ENCODE results near the gene RAB3IL1. TPM values are rescaled to one million over a fixed set of nuclear protein-coding genes. Genes with fewer than 3 reads are reported as not detected.

Gene RAB3IL1
- total RNA-seq, 1 donor from 2014 or later, result 9.5 TPM

DNA sequence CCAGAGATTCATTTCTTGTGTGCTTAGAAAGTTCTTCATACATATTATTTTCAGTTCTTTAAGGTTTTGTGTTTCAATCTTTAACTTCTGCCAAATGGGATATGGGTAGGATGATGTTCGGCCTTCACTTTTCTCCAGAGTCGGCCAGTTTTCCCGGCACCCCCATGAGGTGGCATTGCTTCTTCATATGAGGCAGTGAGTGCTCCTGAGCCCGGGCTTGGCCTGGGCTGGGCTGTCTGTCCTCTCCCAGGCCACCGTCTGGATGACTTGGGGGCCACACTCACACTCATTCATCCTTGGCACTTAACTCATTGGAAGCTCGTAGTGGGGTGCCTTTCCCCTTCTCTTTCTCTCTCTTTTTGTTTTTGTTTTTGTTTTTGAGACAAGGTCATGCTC is 65.5 kb downstream of the RAB3IL1 start:
- TF ChIP-seq, protein P1, sequence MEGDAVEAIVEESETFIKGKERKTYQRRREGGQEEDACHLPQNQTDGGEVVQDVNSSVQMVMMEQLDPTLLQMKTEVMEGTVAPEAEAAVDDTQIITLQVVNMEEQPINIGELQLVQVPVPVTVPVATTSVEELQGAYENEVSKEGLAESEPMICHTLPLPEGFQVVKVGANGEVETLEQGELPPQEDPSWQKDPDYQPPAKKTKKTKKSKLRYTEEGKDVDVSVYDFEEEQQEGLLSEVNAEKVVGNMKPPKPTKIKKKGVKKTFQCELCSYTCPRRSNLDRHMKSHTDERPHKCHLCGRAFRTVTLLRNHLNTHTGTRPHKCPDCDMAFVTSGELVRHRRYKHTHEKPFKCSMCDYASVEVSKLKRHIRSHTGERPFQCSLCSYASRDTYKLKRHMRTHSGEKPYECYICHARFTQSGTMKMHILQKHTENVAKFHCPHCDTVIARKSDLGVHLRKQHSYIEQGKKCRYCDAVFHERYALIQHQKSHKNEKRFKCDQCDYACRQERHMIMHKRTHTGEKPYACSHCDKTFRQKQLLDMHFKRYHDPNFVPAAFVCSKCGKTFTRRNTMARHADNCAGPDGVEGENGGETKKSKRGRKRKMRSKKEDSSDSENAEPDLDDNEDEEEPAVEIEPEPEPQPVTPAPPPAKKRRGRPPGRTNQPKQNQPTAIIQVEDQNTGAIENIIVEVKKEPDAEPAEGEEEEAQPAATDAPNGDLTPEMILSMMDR (IDR thresholded peaks at IDR 0.05; ENCODE audit: borderline replicate concordance), result no peak
- no peak for DNase-seq
- intact Hi-C loops (cut with micrococcal nuclease), result no loop called here
- Histone ChIP-seq H3K27me3 (ENCODE audit: low read depth) (no peaks in the 10 kb centered on the region), H3K4me1 (peaks cover 34% of the 10 kb centered on the region), H3K27ac (replicated peaks) (peak overlapping the region; percentile 78), H3K9me3 (replicated peaks) (no peaks in the 10 kb centered on the region), H3K4me3 (no peak overlapping the region), H3K36me3 (peaks cover 18% of the 10 kb centered on the region)

DNA sequence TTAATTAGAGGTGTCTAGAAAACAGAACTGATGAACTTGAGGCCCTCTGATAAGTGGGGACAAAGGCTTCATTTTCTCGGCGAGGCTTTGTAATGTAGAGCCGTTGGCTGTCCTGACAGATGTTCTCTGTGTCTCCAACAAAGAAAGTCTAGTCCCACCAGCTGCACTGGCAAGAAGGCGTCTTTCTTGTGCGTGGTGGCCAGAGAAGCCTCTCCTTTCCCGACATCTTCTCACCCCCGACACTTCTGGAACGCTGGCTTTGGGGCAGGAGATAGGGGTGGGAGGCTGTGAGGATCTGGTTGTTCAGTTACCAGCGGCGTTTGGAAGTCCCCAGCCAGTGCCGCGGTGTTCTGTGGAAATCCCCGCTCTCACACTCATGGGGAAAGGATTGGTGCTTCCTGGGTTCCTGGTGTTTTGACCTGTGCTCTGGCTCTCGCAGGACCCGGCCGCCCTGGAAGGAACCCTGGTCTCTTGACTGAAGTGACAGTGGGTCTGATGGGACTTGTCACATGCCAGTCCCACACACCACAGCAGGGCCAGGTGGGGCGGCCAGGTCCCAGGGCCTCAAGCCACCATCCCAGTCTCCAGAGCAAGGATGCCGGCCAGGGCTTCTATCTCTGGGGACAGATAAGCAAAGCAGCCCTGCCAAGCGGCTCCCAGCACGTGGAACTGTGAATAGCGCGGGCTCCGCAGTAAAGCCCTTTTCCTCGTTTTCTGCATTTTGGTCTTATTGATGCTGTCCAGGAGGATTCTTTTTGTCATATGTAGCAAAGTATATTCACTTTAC is 66.1 kb downstream of the RAB3IL1 start:
- H3K9me3 ChIP-seq (replicated peaks), result no peaks in the 10 kb centered on the region
- TF ChIP-seq, protein P1 (IDR thresholded peaks at IDR 0.05; ENCODE audit: borderline replicate concordance), result no peak
- peak overlapping the region; percentile 78 for H3K27ac ChIP-seq (replicated peaks)
- H3K4me1 ChIP-seq, result peaks cover 34% of the 10 kb centered on the region
- H3K4me3 ChIP-seq, result peak overlapping the region; percentile 20
- peak; percentile 72 for DNase-seq
- H3K27me3 ChIP-seq (ENCODE audit: low read depth), result no peaks in the 10 kb centered on the region
- peaks cover 18% of the 10 kb centered on the region for H3K36me3 ChIP-seq
- intact Hi-C loops (cut with micrococcal nuclease), result no loop called here

DNA sequence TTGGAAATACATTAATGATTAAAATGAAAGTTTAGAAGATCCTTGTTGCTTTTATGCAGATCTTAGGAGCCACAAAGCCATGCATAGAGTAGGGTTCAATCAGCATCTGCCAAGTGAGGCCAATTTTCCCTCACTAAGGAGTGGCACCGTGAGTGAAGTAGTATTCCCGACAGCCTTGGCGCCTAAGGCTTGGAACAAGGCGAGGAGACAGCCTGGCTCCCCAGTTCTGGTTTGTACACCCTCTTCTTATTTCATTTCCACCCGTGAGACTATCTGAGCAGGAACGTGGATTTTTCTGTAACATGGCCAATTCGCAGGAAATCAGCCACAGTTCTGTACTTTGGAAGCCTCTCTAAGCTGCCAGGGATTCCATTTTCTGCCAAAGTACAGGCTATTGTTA is 66.7 kb downstream of the RAB3IL1 start:
- Histone ChIP-seq H3K4me1 (peaks cover 34% of the 10 kb centered on the region), H3K36me3 (peaks cover 18% of the 10 kb centered on the region), H3K27me3 (ENCODE audit: low read depth) (no peaks in the 10 kb centered on the region), H3K9me3 (replicated peaks) (no peaks in the 10 kb centered on the region), H3K27ac (replicated peaks) (peak overlapping the region; percentile 78), H3K4me3 (no peak overlapping the region)
- TF ChIP-seq, protein P1 (IDR thresholded peaks at IDR 0.05; ENCODE audit: borderline replicate concordance), result no peak
- DNase-seq, result no peak
- intact Hi-C loops (cut with micrococcal nuclease), result no loop called here

DNA sequence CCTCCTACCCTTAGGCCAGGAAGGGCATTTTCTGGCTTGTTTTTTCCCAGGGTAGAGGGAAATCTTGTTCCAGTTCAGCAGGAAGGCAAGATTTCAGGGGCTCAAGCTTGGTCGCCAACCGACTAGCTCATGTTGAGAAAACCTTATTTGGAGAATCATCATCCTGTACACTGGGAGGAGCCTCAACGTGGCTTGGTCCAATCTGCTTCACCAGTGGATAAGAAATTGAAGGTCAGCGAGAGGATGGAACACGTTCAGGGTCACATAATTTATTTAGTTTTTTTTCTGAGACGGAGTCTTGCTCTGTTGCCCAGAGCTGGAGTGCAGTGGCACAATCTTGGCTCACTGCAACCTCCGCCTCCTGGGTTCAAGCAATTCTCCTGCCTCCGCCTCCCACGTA is 68.7 kb downstream of the RAB3IL1 start:
- Histone ChIP-seq H3K4me1 (peaks cover 24% of the 10 kb centered on the region), H3K27ac (replicated peaks) (no peak overlapping the region), H3K27me3 (ENCODE audit: low read depth) (no peaks in the 10 kb centered on the region), H3K9me3 (replicated peaks) (no peaks in the 10 kb centered on the region), H3K4me3 (no peak overlapping the region), H3K36me3 (peaks cover 18% of the 10 kb centered on the region)
- TF ChIP-seq, protein P1 (IDR thresholded peaks at IDR 0.05; ENCODE audit: borderline replicate concordance), result no peak
- DNase-seq, result no peak
- intact Hi-C loops (cut with micrococcal nuclease), result no loop called here

DNA sequence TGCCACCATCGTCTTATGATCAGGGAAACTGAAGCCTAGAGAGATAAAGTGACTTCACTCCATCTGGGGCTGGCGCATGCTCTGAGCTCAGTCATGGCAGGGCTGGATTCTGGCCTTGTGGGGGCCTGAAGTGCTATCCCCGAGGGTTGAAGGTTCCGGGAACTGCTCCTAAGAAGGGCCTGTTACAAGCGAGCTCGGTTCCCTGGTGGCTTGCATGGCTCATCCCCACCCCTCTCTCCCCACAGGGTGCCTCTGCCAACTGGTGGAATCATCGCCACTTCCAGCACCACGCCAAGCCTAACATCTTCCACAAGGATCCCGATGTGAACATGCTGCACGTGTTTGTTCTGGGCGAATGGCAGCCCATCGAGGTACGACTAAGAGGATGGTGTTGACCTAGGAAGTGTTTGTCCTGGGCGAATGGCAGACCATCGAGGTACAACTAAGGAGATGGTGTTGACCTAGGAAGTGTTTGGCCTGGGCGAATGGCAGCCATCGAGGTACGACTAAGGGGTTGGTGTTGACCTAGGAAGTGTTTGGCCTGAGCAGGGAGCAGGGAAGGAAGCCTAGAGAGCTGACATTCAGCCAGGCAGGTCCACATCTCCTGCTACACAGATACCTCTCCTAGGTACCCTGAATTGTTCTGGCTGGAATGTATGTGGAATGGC is 69.3 kb downstream of the RAB3IL1 start:
- TF ChIP-seq, protein P1 (IDR thresholded peaks at IDR 0.05; ENCODE audit: borderline replicate concordance), result no peak
- Histone ChIP-seq H3K9me3 (replicated peaks) (no peaks in the 10 kb centered on the region), H3K36me3 (peaks cover 18% of the 10 kb centered on the region), H3K27me3 (ENCODE audit: low read depth) (no peaks in the 10 kb centered on the region), H3K27ac (replicated peaks) (no peak overlapping the region), H3K4me3 (no peak overlapping the region), H3K4me1 (peaks cover 20% of the 10 kb centered on the region)
- intact Hi-C loops (cut with micrococcal nuclease), result no loop called here
- no peak for DNase-seq

Small RNAs within 50 kb of the gene (microRNA-seq; reads per million reads assigned to microRNA genes)
- gene MIR6746, result not detected

Other genes with a start within 250 kb of the RAB3IL1 start
- gene DAGLA, start 237.2 kb downstream of the RAB3IL1 start, total RNA-seq, result 3.2 TPM
- 0.14 TPM for gene MYRF, start 164.9 kb downstream of the RAB3IL1 start, total RNA-seq
- 117 TPM for gene TMEM258, start 125.0 kb downstream of the RAB3IL1 start, total RNA-seq
- gene FEN1, start 124.7 kb downstream of the RAB3IL1 start, total RNA-seq, result 5.8 TPM
- gene FADS1, start 100.6 kb downstream of the RAB3IL1 start, total RNA-seq, result 24.1 TPM
- 25.7 TPM for gene FADS2, start 89.3 kb downstream of the RAB3IL1 start, total RNA-seq
- gene FADS3, start 26.0 kb downstream of the RAB3IL1 start, total RNA-seq, result 65.5 TPM
- 0.58 TPM for gene BEST1, start 32.8 kb upstream of the RAB3IL1 start, total RNA-seq
- 2,346 TPM for gene FTH1, start 50.1 kb upstream of the RAB3IL1 start, total RNA-seq
- 9.8 TPM for gene INCENP, start 206.4 kb upstream of the RAB3IL1 start, total RNA-seq

Measured in left ventricle myocardium inferior (tissue), 1 donor.